IMR-90 (cell line): ENCODE measurements around the gene TBX1. TPM values are rescaled to one million over a fixed set of nuclear protein-coding genes. Genes with fewer than 3 reads are reported as not detected.

Source experiments
- ATAC-seq: fragments of 200-7000 bp; cut with Tn5 transposase; 2 replicates; pipeline ENCODE4 v1.9.1; 2020; ENCODE audit warnings: low read depth, mild to moderate bottlenecking, moderate library complexity
- BruUV-seq: library from RNA; stranded (reverse); fragments of 400-500 nt; replicated peaks from 2 replicates; lab custom pipeline; 2021; lab: Mats Ljungman, UMichigan
- CTCF ChIA-PET: fragments of 300-600 bp; formaldehyde crosslinking; extraction: SDS; loops from one replicate; lab custom pipeline; 2021; ENCODE audit warnings: antibody characterized with exemption; lab: Yijun Ruan, JAX
- POLR2A ChIA-PET: fragments of 300-600 bp; sonication (Branson Sonifier 250); formaldehyde crosslinking; loops from one replicate; lab custom pipeline; 2022; ENCODE audit warnings: antibody characterized with exemption; ENCODE audit not compliant: unreplicated experiment; lab: Charles Lee
- DNase-seq: peaks from one replicate; pipeline ENCODE4 v3.0.0; 2013
- H2AFZ ChIP-seq: replicated peaks from 2 replicates; pipeline ENCODE3; 2013; ENCODE audit warnings: low read length, mild to moderate bottlenecking; ENCODE audit not compliant: poor library complexity
- H2AK5ac ChIP-seq: 2 replicates; pipeline ENCODE4 v1.6.1; 2013; ENCODE audit warnings: low read depth, low read length, inconsistent platforms
- H2AK9ac ChIP-seq: replicated peaks from 2 replicates; pipeline ENCODE3; 2013; ENCODE audit warnings: mild to moderate bottlenecking, low read depth, low read length, moderate library complexity; ENCODE audit not compliant: poor library complexity
- H2BK120ac ChIP-seq: 2 replicates; pipeline ENCODE4 v1.6.1; 2013; ENCODE audit warnings: low read depth, low read length, inconsistent platforms
- H2BK15ac ChIP-seq: 3 replicates; pipeline ENCODE4 v1.6.1; 2013; ENCODE audit warnings: low read depth, low read length, inconsistent platforms
- H2BK20ac ChIP-seq: 2 replicates; pipeline ENCODE4 v1.6.1; 2013; ENCODE audit warnings: low read depth, mild to moderate bottlenecking, inconsistent platforms, low read length, moderate library complexity
- H2BK5ac ChIP-seq: 2 replicates; pipeline ENCODE4 v1.6.1; 2013; ENCODE audit warnings: mild to moderate bottlenecking, low read depth, low read length, inconsistent platforms; ENCODE audit not compliant: poor library complexity, severe bottlenecking
- H3K14ac ChIP-seq: replicated peaks from 2 replicates; pipeline ENCODE4 v1.6.1; 2013; ENCODE audit warnings: low read depth, low read length, inconsistent platforms
- H3K18ac ChIP-seq: 2 replicates; pipeline ENCODE4 v1.6.1; 2013; ENCODE audit warnings: low read depth, low read length, control low read depth
- H3K23ac ChIP-seq: 2 replicates; pipeline ENCODE4 v1.6.1; 2013; ENCODE audit warnings: low read depth, low read length, inconsistent platforms
- H3K27ac ChIP-seq: 2 replicates; pipeline ENCODE4 v1.5.1; 2013; ENCODE audit warnings: mild to moderate bottlenecking, control low read depth, low read length; ENCODE audit not compliant: insufficient read depth
- H3K27me3 ChIP-seq: 2 replicates; pipeline ENCODE4 v1.6.1; 2013; ENCODE audit warnings: low read length; ENCODE audit not compliant: control insufficient read depth, insufficient read depth
- H3K36me3 ChIP-seq: 2 replicates; pipeline ENCODE4 v1.6.1; 2013; ENCODE audit warnings: low read length, mixed read lengths; ENCODE audit not compliant: control insufficient read depth, insufficient read depth
- H3K4ac ChIP-seq: 2 replicates; pipeline ENCODE4 v1.6.1; 2013; ENCODE audit warnings: low read depth, low read length, inconsistent platforms
- H3K4me1 ChIP-seq: 2 replicates; pipeline ENCODE4 v1.6.1; 2013; ENCODE audit warnings: low read length, mixed read lengths; ENCODE audit not compliant: control insufficient read depth, insufficient read depth
- H3K4me2 ChIP-seq: 2 replicates; pipeline ENCODE4 v1.6.1; 2013; ENCODE audit warnings: low read depth, mild to moderate bottlenecking, control low read depth, low read length, moderate library complexity
- H3K4me3 ChIP-seq: 2 replicates; pipeline ENCODE4 v1.5.1; 2013; ENCODE audit warnings: low read depth, mild to moderate bottlenecking, control low read depth, low read length, moderate library complexity; ENCODE audit not compliant: insufficient read depth
- H3K56ac ChIP-seq: 2 replicates; pipeline ENCODE4 v1.6.1; 2013; ENCODE audit warnings: low read length, inconsistent platforms; ENCODE audit not compliant: insufficient read depth; ENCODE audit errors: extremely low read depth
- H3K79me1 ChIP-seq, 2 experiments: 2 replicates each; pipeline ENCODE4 v1.6.1; 2013; ENCODE audit warnings: low read length in 2 of 2, inconsistent platforms in 1 of 2, low read depth in 1 of 2
- H3K9ac ChIP-seq: 2 replicates; pipeline ENCODE4 v1.6.1; 2013; ENCODE audit warnings: low read depth, low read length, control low read depth
- H3K9me1 ChIP-seq: 2 replicates; pipeline ENCODE4 v1.6.1; 2013; ENCODE audit warnings: low read length, inconsistent platforms; ENCODE audit not compliant: insufficient read depth
- H3K9me3 ChIP-seq: 2 replicates; pipeline ENCODE4 v1.6.1; 2013; ENCODE audit warnings: low read length; ENCODE audit not compliant: control insufficient read depth, insufficient read depth
- H4K20me1 ChIP-seq: 2 replicates; pipeline ENCODE4 v1.6.1; 2013; ENCODE audit warnings: low read length, inconsistent platforms; ENCODE audit not compliant: insufficient read depth
- H4K5ac ChIP-seq: 2 replicates; pipeline ENCODE4 v1.6.1; 2013; ENCODE audit warnings: mild to moderate bottlenecking, low read depth, low read length, control low read depth
- H4K8ac ChIP-seq, 2 experiments: 2 replicates each; pipeline ENCODE4 v1.6.1; 2013; ENCODE audit warnings: low read depth in 2 of 2, low read length in 2 of 2, control low read depth in 1 of 2, inconsistent platforms in 1 of 2
- H4K91ac ChIP-seq: 2 replicates; pipeline ENCODE4 v1.6.1; 2013; ENCODE audit warnings: low read depth, low read length, inconsistent platforms; ENCODE audit not compliant: insufficient read depth
- POLR2A ChIP-seq: IDR thresholded peaks from 2 replicates; pipeline ENCODE4 v1.6.1; 2012; ENCODE audit warnings: mild to moderate bottlenecking, low read depth, low read length
- WGBS, 2 experiments: methylation state at CpG; one replicate each; pipeline versions ENCODE4 v1.1.5 to v1.1.7; 2013; ENCODE audit warnings: missing lambda C conversion rate in 2 of 2; ENCODE audit not compliant: insufficient read length in 1 of 2; ENCODE audit errors: extremely low coverage in 2 of 2; 5-methylcytosine and 5-hydroxymethylcytosine counted together
- dilution Hi-C: fragments of 300-500 bp; cut with HindIII; formaldehyde crosslinking; loops from one replicate; pipeline ENCODE4 v1.14.3; 2018; ENCODE audit warnings: low sequenced_read_pairs; ENCODE audit not compliant: unreplicated experiment
- in situ Hi-C: fragments of 300-500 bp; cut with MboI; formaldehyde crosslinking; loops from 3 replicates; pipeline ENCODE4 v1.14.3; 2019; ENCODE audit warnings: low sequenced_read_pairs, inconsistent platforms, mixed read lengths
- intact Hi-C: fragments of 100-400 bp; cut with micrococcal nuclease; formaldehyde crosslinking; loops from 2 replicates; pipeline ENCODE4 v1.10.0; 2022
- polyA plus RNA-seq, 3 experiments: library from polyadenylated mRNA; depleted of rRNA; stranded (reverse); fragments of >200 nt; gene quantifications; 2 replicates each; pipeline ENCODE4 v1.2.3, GENCODE V29; 2012; ENCODE audit warnings: low replicate concordance in 1 of 3
- total RNA-seq: library from RNA; depleted of rRNA; stranded (reverse); fragments of >200 nt; gene quantifications from 2 replicates; pipeline ENCODE4 v1.2.3, GENCODE V29; 2012
- TF ChIP-seq, protein P1 (sequence below): conservative IDR thresholded peaks from 2 replicates; pipeline ENCODE4 v1.5.1; 2012; ENCODE audit warnings: mild to moderate bottlenecking, low read depth, low read length, improper control_type of control experiment

Gene TBX1
- total and polyA plus RNA-seq, 2 of the 4 experiments (the other 2 are of a cell fraction), result 0.03 TPM; not detected in 1

DNA sequence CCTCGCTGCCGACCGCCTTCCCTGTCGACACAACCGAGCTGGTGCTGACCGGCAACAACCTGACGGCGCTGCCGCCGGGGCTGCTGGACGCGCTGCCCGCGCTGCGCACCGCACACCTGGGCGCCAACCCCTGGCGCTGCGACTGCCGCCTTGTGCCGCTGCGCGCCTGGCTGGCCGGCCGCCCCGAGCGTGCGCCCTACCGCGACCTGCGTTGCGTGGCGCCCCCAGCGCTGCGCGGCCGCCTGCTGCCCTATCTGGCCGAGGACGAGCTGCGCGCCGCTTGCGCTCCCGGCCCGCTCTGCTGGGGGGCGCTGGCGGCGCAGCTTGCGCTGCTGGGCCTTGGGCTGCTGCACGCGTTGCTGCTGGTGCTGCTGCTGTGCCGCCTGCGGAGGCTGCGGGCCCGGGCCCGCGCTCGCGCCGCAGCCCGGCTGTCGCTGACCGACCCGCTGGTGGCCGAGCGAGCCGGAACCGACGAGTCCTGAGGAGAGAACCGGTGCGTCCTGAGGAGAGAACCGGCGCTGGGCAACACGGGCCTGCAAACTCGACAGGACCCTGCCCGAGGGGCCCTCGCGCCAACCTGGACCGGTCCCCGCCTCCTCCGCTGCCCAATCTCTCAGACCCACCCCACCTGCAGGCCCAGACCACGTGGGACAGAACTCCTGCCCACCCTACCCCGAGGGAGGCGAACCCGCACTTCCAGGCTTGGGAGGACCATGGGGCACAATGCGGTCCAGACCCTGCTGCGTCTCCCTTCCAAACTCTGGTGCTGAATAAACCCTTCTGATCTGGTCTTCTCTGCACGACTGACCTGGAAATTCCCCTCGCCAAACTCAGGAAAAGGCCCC lies 36.4 kb upstream of the TBX1 start:
- no peak overlapping the region for H2BK120ac ChIP-seq
- H3K4ac ChIP-seq, result no peak overlapping the region
- no peak overlapping the region for H2BK15ac ChIP-seq
- CTCF ChIA-PET, result no interaction called here
- peak overlapping the region; percentile 67 for H2AFZ ChIP-seq
- H4K5ac ChIP-seq, result no peak overlapping the region
- WGBS, 2 experiments, result 28% methylated on average over 60 of the region's 89 CpGs; no CpG with 5 or more reads in 1 of the 2 experiments
- H2AK5ac ChIP-seq, result no peak overlapping the region
- ATAC-seq (peak; percentile 69), DNase-seq (peak; percentile 18)
- 0 out of 2 replicates have a peak, but pooled peaks cover 3% of the 10 kb centered on the region for H3K9me1 ChIP-seq
- no peaks in the 10 kb centered on the region for H3K9me3 ChIP-seq
- H3K36me3 ChIP-seq, result peaks cover 16% of the 10 kb centered on the region
- H3K18ac ChIP-seq, result no peak overlapping the region
- H2BK20ac ChIP-seq, result no peak overlapping the region
- H3K9ac ChIP-seq, result no peak overlapping the region
- H4K8ac ChIP-seq, result no peak overlapping the region
- dilution Hi-C loops, result no loop called here
- H3K14ac ChIP-seq, result no peak overlapping the region
- peaks cover 22% of the 10 kb centered on the region; the same call in 1 of the 2 replicates for H3K27me3 ChIP-seq
- intact Hi-C loops, result no loop called here
- no peak overlapping the region for H3K4me3 ChIP-seq
- H3K23ac ChIP-seq, result no peak overlapping the region
- peaks cover 6% of the 10 kb centered on the region; the same call in 1 of the 2 replicates for H4K20me1 ChIP-seq
- no peak overlapping the region for H2AK9ac ChIP-seq
- peaks cover 0 to 3% of the 10 kb centered on the region in 2 experiments; a peak in 1 of 4 replicates for H3K79me1 ChIP-seq
- in situ Hi-C loops, result no loop called here
- POLR2A ChIA-PET, result no interaction called here
- H3K4me2 ChIP-seq, result no peak overlapping the region
- no TSS peak for BruUV-seq
- H2BK5ac ChIP-seq, result no peak overlapping the region
- no peaks in the 10 kb centered on the region; the same call in 1 of the 2 replicates for H3K4me1 ChIP-seq
- H3K27ac ChIP-seq, result no peak overlapping the region
- no peak overlapping the region for H3K56ac ChIP-seq
- TF ChIP-seq, protein P1, sequence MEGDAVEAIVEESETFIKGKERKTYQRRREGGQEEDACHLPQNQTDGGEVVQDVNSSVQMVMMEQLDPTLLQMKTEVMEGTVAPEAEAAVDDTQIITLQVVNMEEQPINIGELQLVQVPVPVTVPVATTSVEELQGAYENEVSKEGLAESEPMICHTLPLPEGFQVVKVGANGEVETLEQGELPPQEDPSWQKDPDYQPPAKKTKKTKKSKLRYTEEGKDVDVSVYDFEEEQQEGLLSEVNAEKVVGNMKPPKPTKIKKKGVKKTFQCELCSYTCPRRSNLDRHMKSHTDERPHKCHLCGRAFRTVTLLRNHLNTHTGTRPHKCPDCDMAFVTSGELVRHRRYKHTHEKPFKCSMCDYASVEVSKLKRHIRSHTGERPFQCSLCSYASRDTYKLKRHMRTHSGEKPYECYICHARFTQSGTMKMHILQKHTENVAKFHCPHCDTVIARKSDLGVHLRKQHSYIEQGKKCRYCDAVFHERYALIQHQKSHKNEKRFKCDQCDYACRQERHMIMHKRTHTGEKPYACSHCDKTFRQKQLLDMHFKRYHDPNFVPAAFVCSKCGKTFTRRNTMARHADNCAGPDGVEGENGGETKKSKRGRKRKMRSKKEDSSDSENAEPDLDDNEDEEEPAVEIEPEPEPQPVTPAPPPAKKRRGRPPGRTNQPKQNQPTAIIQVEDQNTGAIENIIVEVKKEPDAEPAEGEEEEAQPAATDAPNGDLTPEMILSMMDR, result peak; percentile 26; the same call in 1 of the 2 replicates
- TF ChIP-seq POLR2A, result no peak
- H4K91ac ChIP-seq, result no peak overlapping the region
